Osteocyte (in vitro differentiated cells): ENCODE measurements around the gene RTP2. TPM values are rescaled to one million over a fixed set of nuclear protein-coding genes. Genes with fewer than 3 reads are reported as not detected.

Source experiments
- DNase-seq: peaks from one replicate; pipeline ENCODE4 v3.0.0; 2021; ENCODE audit warnings: mixed read lengths; ENCODE audit not compliant: unreplicated experiment; ENCODE audit errors: extremely low spot score
- H3K27ac Mint-ChIP-seq: one replicate; pipeline ENCODE4 v1.8.0; 2021; ENCODE audit warnings: mild to moderate bottlenecking, mixed read lengths; ENCODE audit not compliant: unreplicated experiment
- H3K27me3 Mint-ChIP-seq: one replicate; pipeline ENCODE4 v1.8.0; 2021; ENCODE audit warnings: mixed read lengths; ENCODE audit not compliant: unreplicated experiment
- H3K36me3 Mint-ChIP-seq: one replicate; pipeline ENCODE4 v1.8.0; 2021; ENCODE audit warnings: mixed read lengths; ENCODE audit not compliant: unreplicated experiment
- H3K4me1 Mint-ChIP-seq: one replicate; pipeline ENCODE4 v1.8.0; 2021; ENCODE audit warnings: mixed read lengths; ENCODE audit not compliant: unreplicated experiment
- H3K4me3 Mint-ChIP-seq: one replicate; pipeline ENCODE4 v1.8.0; 2021; ENCODE audit warnings: mild to moderate bottlenecking, moderate library complexity, mixed read lengths; ENCODE audit not compliant: unreplicated experiment
- H3K9me3 Mint-ChIP-seq: one replicate; pipeline ENCODE4 v1.8.0; 2021; ENCODE audit warnings: mixed read lengths; ENCODE audit not compliant: unreplicated experiment
- total RNA-seq: library from RNA; stranded (reverse); gene quantifications from 2 replicates; pipeline ENCODE4 v1.2.1, GENCODE V29; 2021
- TF ChIP-seq, protein P1 (sequence below): fragments of 200-600 bp; sonication (generic); IDR thresholded peaks from 2 replicates; pipeline ENCODE4 v1.5.0; 2021; ENCODE audit warnings: antibody characterized with exemption, mild to moderate bottlenecking, moderate library complexity

Gene RTP2
- total RNA-seq, 1 donor from 2014 or later, result not detected

DNA sequence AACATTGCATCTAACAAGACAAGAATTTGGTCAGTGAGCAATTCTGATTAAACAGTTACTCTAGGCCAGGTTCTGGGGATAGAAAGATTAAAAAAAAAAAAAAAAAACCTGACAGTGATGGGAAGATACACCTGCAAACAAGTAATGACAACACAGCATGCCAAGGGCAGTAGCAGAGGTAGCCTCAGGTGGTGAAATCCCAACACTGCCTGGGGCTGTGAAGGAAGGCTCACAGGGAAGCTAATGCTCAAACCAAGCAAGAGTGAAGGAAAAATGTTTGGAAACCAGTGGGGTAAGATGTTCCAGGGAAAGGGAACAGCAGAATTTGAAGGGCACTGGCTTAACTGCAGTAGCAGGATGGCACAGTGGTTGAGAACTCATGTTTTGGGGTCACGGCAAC is 8.9 kb downstream of the RTP2 start:
- H3K27me3 Mint-ChIP-seq, result peaks cover 61% of the 10 kb centered on the region
- H3K27ac Mint-ChIP-seq, result no peak overlapping the region
- TF ChIP-seq, protein P1, sequence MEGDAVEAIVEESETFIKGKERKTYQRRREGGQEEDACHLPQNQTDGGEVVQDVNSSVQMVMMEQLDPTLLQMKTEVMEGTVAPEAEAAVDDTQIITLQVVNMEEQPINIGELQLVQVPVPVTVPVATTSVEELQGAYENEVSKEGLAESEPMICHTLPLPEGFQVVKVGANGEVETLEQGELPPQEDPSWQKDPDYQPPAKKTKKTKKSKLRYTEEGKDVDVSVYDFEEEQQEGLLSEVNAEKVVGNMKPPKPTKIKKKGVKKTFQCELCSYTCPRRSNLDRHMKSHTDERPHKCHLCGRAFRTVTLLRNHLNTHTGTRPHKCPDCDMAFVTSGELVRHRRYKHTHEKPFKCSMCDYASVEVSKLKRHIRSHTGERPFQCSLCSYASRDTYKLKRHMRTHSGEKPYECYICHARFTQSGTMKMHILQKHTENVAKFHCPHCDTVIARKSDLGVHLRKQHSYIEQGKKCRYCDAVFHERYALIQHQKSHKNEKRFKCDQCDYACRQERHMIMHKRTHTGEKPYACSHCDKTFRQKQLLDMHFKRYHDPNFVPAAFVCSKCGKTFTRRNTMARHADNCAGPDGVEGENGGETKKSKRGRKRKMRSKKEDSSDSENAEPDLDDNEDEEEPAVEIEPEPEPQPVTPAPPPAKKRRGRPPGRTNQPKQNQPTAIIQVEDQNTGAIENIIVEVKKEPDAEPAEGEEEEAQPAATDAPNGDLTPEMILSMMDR, result no peak
- H3K4me3 Mint-ChIP-seq, result no peak overlapping the region
- no peak for DNase-seq
- H3K9me3 Mint-ChIP-seq, result no peaks in the 10 kb centered on the region
- H3K4me1 Mint-ChIP-seq, result no peaks in the 10 kb centered on the region
- H3K36me3 Mint-ChIP-seq, result no peaks in the 10 kb centered on the region

DNA sequence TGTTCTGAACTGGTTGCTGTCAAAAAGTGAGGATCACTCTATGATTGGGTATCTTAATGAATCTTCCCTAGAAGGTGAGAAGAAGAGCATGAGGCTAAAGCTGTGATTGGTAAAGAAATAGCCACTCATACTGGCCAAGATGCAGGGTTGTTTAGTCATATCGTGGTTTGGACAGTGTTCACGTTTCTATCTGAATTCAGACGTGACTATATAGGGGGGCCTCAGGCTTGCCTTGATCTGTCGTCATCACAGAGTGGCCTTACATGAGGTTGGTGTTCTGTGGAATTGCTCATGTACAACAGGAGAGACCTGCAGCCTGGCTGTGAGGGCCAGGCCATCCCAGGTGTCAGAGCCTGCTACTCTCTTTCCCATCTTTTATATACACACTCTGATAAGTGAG is 12.4 kb downstream of the RTP2 start:
- Mint-ChIP-seq H3K36me3 (peaks cover 2% of the 10 kb centered on the region), H3K4me3 (no peak overlapping the region), H3K27ac (no peak overlapping the region), H3K27me3 (peaks cover 52% of the 10 kb centered on the region), H3K9me3 (peaks cover 10% of the 10 kb centered on the region), H3K4me1 (no peaks in the 10 kb centered on the region)
- DNase-seq, result no peak
- TF ChIP-seq, protein P1, result no peak

DNA sequence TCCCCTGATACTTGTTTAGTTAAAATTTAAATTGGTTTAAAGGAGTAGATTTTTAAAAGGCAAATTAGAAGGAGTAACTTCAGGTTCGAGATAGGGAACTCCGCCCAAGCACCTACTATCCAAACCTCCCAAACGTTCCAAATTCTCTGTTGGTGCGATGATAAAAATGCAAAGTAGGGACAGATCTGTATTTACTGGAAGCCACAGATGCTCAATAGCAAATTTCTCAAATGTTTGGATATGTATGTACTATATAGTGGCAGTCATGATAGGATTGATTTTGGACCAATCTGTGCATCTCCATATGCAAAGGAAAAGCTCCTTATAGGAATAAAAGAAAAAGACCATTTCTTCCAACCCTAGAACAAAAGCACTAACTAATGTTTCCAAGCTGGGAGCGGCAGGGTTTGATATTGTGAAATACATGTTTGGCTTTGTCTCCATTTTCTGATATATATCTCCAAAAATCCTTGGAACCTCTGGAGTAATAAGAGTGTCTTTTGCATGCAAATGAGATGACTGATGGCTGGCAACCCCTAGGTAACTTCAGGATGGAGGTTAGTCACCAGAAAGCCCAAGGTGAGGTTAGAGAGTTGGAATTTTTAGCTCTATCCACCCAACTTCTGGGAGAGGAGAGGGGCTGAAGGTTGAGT is 15.6 kb downstream of the RTP2 start:
- Mint-ChIP-seq H3K27me3 (peaks cover 59% of the 10 kb centered on the region), H3K9me3 (peaks cover 10% of the 10 kb centered on the region), H3K36me3 (peaks cover 2% of the 10 kb centered on the region), H3K4me3 (no peak overlapping the region), H3K27ac (no peak overlapping the region), H3K4me1 (no peaks in the 10 kb centered on the region)
- TF ChIP-seq, protein P1, result no peak
- no peak for DNase-seq

DNA sequence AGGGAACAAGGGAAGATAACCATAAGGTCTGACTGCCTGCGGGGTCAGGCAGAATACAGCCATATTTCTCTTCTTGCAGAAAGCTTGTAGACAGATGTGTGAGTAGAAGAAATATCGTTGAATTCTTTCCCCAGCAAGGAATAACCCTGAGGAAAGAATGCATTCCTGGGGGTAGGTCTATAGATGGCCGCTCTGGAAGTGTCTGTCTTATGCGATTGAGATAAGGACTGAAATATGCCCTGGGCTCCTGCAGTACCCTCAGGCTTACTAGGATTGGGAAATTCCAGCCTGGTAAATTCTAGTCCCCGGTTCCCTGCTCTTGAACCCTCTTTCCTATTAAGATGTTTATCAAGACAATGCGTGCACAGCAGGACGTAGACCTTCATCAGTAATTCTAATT is 16.4 kb downstream of the RTP2 start:
- DNase-seq, result no peak
- TF ChIP-seq, protein P1, result no peak
- H3K27me3 Mint-ChIP-seq, result peaks cover 55% of the 10 kb centered on the region
- H3K36me3 Mint-ChIP-seq, result peaks cover 2% of the 10 kb centered on the region
- H3K9me3 Mint-ChIP-seq, result peaks cover 10% of the 10 kb centered on the region
- no peak overlapping the region for H3K4me3 Mint-ChIP-seq
- no peak overlapping the region for H3K27ac Mint-ChIP-seq
- H3K4me1 Mint-ChIP-seq, result no peaks in the 10 kb centered on the region

DNA sequence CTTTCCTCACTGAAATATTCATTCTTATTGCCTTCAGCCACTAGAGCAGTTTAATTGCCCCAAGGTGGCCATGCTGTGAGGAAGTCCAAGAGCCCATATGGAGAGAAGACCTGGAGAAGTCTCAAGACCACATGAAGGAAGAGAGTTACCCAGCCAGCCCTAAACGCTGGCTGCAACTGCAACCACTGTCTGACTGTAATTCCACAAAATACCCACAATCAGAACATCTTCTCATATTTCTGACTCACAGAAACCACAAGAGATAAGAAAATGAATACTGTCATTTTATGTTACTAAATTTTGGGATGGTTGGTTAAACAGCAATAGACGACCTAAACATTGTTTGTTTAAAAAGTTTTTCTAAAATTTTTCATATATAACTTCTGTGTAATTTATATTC is 17.5 kb downstream of the RTP2 start:
- no peak for DNase-seq
- peaks cover 2% of the 10 kb centered on the region for H3K36me3 Mint-ChIP-seq

More for the DNA sequence above, 17.5 kb downstream of the RTP2 start:
- H3K4me1 Mint-ChIP-seq, result no peaks in the 10 kb centered on the region
- TF ChIP-seq, protein P1, result no peak
- H3K27me3 Mint-ChIP-seq, result peaks cover 50% of the 10 kb centered on the region
- no peak overlapping the region for H3K27ac Mint-ChIP-seq
- no peak overlapping the region for H3K4me3 Mint-ChIP-seq
- H3K9me3 Mint-ChIP-seq, result peaks cover 10% of the 10 kb centered on the region
